ENCODE results near the gene ZCCHC14.

DNA sequence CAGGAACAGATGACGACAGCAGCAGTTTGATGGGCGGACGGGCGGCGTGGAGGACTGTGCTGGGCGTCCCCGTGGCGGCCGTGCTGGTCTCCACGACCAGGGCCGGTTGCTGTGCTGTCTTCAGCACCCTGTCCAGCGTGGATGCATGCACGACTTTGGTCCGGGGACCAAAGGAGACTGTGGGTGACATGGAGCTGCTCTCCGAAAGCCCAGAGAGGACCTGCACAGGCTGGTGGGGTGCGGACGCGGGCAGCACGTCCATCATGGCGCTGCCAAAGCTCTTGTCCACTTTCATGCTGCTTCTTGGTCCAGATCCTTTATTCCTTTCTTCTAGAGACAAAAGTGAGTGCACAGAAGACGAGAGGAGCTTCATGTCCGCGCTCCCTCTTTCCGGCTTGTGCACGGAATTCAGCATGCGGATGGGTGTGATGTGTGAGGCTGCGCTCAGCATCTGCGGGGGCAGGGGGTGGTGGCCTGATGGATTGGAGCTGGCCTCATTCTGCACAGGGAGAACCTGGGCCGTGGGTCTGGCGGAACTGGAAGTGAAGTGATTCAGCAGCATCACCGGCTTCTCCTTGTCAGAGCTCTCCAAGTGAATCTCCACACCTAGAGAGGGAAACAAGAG is 80.3 kb downstream of the ZCCHC14 start:
- no peak for TF ChIP-seq REST (IDR thresholded peaks at IDR 0.05; ENCODE audit: low read depth, low read length)
- no peak for TF ChIP-seq CTCF (IDR thresholded peaks at IDR 0.05 in 2 of 3, conservative IDR thresholded peaks at IDR 0.05 in 1 of 3; ENCODE audit: control insufficient read depth in 2 of 3, extremely low read depth in 1 of 3, insufficient read depth in 1 of 3, low read depth in 3 of 3, low read length in 3 of 3)
- no peak for TF ChIP-seq ETV6 (conservative IDR thresholded peaks at IDR 0.05 in 1 of 2, IDR thresholded peaks at IDR 0.05 in 1 of 2; ENCODE audit: borderline replicate concordance in 1 of 2, low read depth in 1 of 2)
- no peak for TF ChIP-seq EZH2 (IDR thresholded peaks at IDR 0.05; ENCODE audit: borderline replicate concordance, control insufficient read depth, low read depth, low read length)
- TF ChIP-seq HDAC6 (IDR thresholded peaks at IDR 0.05; ENCODE audit: unreplicated experiment): no peak
- TF ChIP-seq POLR2A (IDR thresholded peaks at IDR 0.05; ENCODE audit: low read depth, low read length): no peak
- TF ChIP-seq LARP7 (IDR thresholded peaks at IDR 0.05): no peak
- TF ChIP-seq RBBP5 (conservative IDR thresholded peaks at IDR 0.05): no peak
